Stimulated activated CD8-positive, alpha-beta memory T cell treated with anti-CD3 and anti-CD28 coated beads, Interleukin-7, amount 100 ng/mL, for 1 hour (primary cell): Measurements from ENCODE around the gene ANGEL2.
"Not testable (repeated sequence)": the region's sequence is repeated elsewhere in the genome, so short reads cannot be mapped to it uniquely, and the experiment has no call there.

Experiments used
- DNase-seq, 2 donors: peaks; one replicate each; pipeline ENCODE4 v3.0.0-alpha.2; 2020; ENCODE audit warnings: low read depth in 2 of 2

Gene ANGEL2

GRCh38 chr1:212975111-212975918 lies 40.4 kb downstream of the ANGEL2 start:
- DNase-seq, result no peak

- no peak for DNase-seq
These were observed 41.0 kb downstream of the ANGEL2 start for GRCh38 chr1:212974711-212975110.

GRCh38 chr1:212973899-212974298 lies 41.8 kb downstream of the ANGEL2 start:
- no peak for DNase-seq

- no peak for DNase-seq
These were observed 42.2 kb downstream of the ANGEL2 start for GRCh38 chr1:212973426-212973825.

- DNase-seq, result no peak
These were observed 44.4 kb downstream of the ANGEL2 start for GRCh38 chr1:212971312-212971711.

- no peak for DNase-seq
These were observed 45.6 kb downstream of the ANGEL2 start for GRCh38 chr1:212970085-212970484.

GRCh38 chr1:212968368-212968863 lies 47.3 kb downstream of the ANGEL2 start:
- DNase-seq, result no peak

GRCh38 chr1:212967801-212968200 lies 47.9 kb downstream of the ANGEL2 start:
- no peak for DNase-seq

- no peak for DNase-seq
These were observed 49.1 kb downstream of the ANGEL2 start for GRCh38 chr1:212966616-212967015.

- not testable (repeated sequence) for DNase-seq
These were observed 50.7 kb downstream of the ANGEL2 start for GRCh38 chr1:212964993-212965392.

GRCh38 chr1:212964102-212964501 lies 51.6 kb downstream of the ANGEL2 start:
- no peak for DNase-seq

GRCh38 chr1:212962509-212962908 lies 53.2 kb downstream of the ANGEL2 start:
- no peak for DNase-seq

- no peak for DNase-seq
These were observed 54.7 kb downstream of the ANGEL2 start for GRCh38 chr1:212960932-212961331.

- no peak for DNase-seq
These were observed 56.1 kb downstream of the ANGEL2 start for GRCh38 chr1:212959266-212960220.

- DNase-seq, result no peak
These were observed 57.5 kb downstream of the ANGEL2 start for GRCh38 chr1:212958175-212958574.

GRCh38 chr1:212957546-212957945 lies 58.1 kb downstream of the ANGEL2 start:
- no peak for DNase-seq

- no peak for DNase-seq
These were observed 59.6 kb downstream of the ANGEL2 start for GRCh38 chr1:212955961-212956620.

GRCh38 chr1:212955098-212955497 lies 60.6 kb downstream of the ANGEL2 start:
- no peak for DNase-seq

GRCh38 chr1:212954514-212954913 lies 61.2 kb downstream of the ANGEL2 start:
- DNase-seq, result no peak

GRCh38 chr1:212953321-212953720 lies 62.3 kb downstream of the ANGEL2 start:
- DNase-seq, result no peak

GRCh38 chr1:212952641-212952976 lies 63.1 kb downstream of the ANGEL2 start:
- DNase-seq, result no peak
